ENCODE data around the gene CXCR5. TPM values are rescaled to one million over a fixed set of nuclear protein-coding genes. Genes with fewer than 3 reads are reported as not detected.

CXCR5 gene
- total and polyA plus RNA-seq, 10 of the 15 experiments (the other 5 are each of a cell fraction or from before 2014, with no cell fraction given): 0.03 to 0.63 (median 0.25) TPM

DNA sequence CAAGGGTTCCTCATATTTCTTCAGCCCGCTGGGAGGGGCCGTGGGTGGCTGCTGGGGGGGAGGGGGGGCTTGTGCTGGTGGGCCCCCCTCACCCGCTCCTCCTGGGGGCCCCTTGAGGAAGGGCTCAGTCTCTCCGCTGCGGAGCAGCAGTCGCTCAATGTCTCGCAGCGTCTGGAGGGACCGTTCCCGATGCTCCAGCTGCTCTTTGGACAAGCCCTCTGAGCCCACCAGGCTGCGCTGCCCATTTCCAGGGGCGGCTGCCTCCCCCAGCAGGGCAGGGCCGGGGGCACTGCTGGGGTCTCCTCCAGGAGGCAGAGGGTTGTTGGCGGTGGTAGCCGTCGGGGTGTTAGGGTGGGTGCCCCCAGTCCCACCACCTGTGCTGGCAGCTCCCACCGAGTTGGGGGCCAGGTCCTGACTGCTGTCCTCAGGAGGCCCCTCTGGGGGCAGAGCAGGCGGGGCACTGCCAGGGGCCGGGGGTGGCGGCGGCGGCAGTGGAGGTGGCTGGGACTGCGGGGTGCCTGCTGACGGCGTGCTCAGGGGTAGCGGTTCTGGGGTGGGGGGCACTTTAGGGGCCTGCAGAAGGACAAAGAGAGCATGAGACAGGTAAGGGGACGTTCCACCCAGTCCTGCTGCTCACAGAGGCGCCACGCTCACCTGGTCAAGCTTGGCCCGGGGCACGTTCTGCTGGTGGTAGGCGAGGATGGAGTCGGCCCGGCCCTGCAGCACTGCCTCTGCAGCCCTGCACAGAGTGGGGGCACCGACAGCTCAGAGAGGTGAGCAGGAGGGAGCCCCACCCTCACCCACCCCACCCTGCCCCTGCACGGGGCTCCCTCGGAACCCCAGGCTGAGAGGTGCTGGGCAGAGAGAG is 18.9 kb downstream of the CXCR5 start:
- FAIRE-seq (no peak), ATAC-seq (no peak), DNase-seq (ENCODE audit: low read depth, low spot score) (no peak)
- H3K4me2 ChIP-seq (ENCODE audit: control insufficient read depth, insufficient read depth): no peak overlapping the region
- ChIA-PET POLR2A (no interaction called here), CTCF (no interaction called here), RAD21 (ENCODE audit: unreplicated experiment) (no interaction called here), SMC1A (ENCODE audit: uncharacterized antibody, unreplicated experiment) (no interaction called here)
- no peaks in the 10 kb centered on the region for H3K27me3 ChIP-seq (replicated peaks in 1 of 2; ENCODE audit: control insufficient read depth in 2 of 2, insufficient read depth in 2 of 2, low read length in 1 of 2)
- H3K9ac ChIP-seq (ENCODE audit: control insufficient read depth, insufficient read depth, low read length): no peak overlapping the region
- H3K4me3 ChIP-seq: no peak overlapping the region
- H3K4me1 ChIP-seq (ENCODE audit: control insufficient read depth, insufficient read depth, low read length): peaks cover 1% of the 10 kb centered on the region; the same call in 1 of the 2 replicates
- in situ Hi-C loops (cut with MboI): no loop called here
- no peak overlapping the region for H3K27ac ChIP-seq (ENCODE audit: control insufficient read depth, insufficient read depth)
- H4K20me1 ChIP-seq (ENCODE audit: control insufficient read depth, insufficient read depth): no peaks in the 10 kb centered on the region
- H3K9me3 ChIP-seq (replicated peaks; ENCODE audit: control insufficient read depth, insufficient read depth, low read length): no peaks in the 10 kb centered on the region
- 95% methylated on average over 31 of the region's 37 CpGs for WGBS (ENCODE audit: insufficient coverage, insufficient replicate concordance, low lambda C conversion rate, missing lambda C conversion rate)
- no peaks in the 10 kb centered on the region for H3K79me2 ChIP-seq (ENCODE audit: control insufficient read depth, insufficient read depth, low read length)
- no TSS peak for BruUV-seq (replicated peaks)
- no peak overlapping the region for H2AFZ ChIP-seq (ENCODE audit: control insufficient read depth, low read depth, low read length)
- H3K36me3 ChIP-seq (ENCODE audit: control insufficient read depth in 2 of 2, insufficient read depth in 2 of 2, low read length in 1 of 2): peaks cover 6 to 8% of the 10 kb centered on the region in 2 experiments
- intact Hi-C loops (cut with micrococcal nuclease; ENCODE audit: unreplicated experiment): no loop called here
- TF ChIP-seq BACH1 (IDR thresholded peaks at IDR 0.05; ENCODE audit: borderline replicate concordance) (no peak), ZSCAN29 (IDR thresholded peaks at IDR 0.05) (no peak), TBL1XR1 (IDR thresholded peaks at IDR 0.05; ENCODE audit: low read depth, low read length) (no peak), JUND (IDR thresholded peaks at IDR 0.05; ENCODE audit: low read depth, low read length) (no peak), RELA (IDR thresholded peaks at IDR 0.05; ENCODE audit: borderline replicate concordance, partially characterized antibody) (no peak), EED (IDR thresholded peaks at IDR 0.05; ENCODE audit: low read depth) (no peak), SIN3A (IDR thresholded peaks at IDR 0.05; ENCODE audit: low read depth, low read length) (no peak), NFYA (IDR thresholded peaks at IDR 0.05; ENCODE audit: borderline replicate concordance, low read depth, low read length) (no peak), ZNF217 (IDR thresholded peaks at IDR 0.05) (no peak), RAD51 (IDR thresholded peaks at IDR 0.05) (no peak)
- TF ChIP-seq, protein P1, sequence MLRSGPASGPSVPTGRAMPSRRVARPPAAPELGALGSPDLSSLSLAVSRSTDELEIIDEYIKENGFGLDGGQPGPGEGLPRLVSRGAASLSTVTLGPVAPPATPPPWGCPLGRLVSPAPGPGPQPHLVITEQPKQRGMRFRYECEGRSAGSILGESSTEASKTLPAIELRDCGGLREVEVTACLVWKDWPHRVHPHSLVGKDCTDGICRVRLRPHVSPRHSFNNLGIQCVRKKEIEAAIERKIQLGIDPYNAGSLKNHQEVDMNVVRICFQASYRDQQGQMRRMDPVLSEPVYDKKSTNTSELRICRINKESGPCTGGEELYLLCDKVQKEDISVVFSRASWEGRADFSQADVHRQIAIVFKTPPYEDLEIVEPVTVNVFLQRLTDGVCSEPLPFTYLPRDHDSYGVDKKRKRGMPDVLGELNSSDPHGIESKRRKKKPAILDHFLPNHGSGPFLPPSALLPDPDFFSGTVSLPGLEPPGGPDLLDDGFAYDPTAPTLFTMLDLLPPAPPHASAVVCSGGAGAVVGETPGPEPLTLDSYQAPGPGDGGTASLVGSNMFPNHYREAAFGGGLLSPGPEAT (IDR thresholded peaks at IDR 0.05; ENCODE audit: low read depth): no peak
- TF ChIP-seq, protein P2, sequence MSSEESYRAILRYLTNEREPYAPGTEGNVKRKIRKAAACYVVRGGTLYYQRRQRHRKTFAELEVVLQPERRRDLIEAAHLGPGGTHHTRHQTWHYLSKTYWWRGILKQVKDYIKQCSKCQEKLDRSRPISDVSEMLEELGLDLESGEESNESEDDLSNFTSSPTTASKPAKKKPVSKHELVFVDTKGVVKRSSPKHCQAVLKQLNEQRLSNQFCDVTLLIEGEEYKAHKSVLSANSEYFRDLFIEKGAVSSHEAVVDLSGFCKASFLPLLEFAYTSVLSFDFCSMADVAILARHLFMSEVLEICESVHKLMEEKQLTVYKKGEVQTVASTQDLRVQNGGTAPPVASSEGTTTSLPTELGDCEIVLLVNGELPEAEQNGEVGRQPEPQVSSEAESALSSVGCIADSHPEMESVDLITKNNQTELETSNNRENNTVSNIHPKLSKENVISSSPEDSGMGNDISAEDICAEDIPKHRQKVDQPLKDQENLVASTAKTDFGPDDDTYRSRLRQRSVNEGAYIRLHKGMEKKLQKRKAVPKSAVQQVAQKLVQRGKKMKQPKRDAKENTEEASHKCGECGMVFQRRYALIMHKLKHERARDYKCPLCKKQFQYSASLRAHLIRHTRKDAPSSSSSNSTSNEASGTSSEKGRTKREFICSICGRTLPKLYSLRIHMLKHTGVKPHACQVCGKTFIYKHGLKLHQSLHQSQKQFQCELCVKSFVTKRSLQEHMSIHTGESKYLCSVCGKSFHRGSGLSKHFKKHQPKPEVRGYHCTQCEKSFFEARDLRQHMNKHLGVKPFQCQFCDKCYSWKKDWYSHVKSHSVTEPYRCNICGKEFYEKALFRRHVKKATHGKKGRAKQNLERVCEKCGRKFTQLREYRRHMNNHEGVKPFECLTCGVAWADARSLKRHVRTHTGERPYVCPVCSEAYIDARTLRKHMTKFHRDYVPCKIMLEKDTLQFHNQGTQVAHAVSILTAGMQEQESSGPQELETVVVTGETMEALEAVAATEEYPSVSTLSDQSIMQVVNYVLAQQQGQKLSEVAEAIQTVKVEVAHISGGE (CRISPR knock-in tag; IDR thresholded peaks at IDR 0.05): no peak
- TF ChIP-seq, protein P3, sequence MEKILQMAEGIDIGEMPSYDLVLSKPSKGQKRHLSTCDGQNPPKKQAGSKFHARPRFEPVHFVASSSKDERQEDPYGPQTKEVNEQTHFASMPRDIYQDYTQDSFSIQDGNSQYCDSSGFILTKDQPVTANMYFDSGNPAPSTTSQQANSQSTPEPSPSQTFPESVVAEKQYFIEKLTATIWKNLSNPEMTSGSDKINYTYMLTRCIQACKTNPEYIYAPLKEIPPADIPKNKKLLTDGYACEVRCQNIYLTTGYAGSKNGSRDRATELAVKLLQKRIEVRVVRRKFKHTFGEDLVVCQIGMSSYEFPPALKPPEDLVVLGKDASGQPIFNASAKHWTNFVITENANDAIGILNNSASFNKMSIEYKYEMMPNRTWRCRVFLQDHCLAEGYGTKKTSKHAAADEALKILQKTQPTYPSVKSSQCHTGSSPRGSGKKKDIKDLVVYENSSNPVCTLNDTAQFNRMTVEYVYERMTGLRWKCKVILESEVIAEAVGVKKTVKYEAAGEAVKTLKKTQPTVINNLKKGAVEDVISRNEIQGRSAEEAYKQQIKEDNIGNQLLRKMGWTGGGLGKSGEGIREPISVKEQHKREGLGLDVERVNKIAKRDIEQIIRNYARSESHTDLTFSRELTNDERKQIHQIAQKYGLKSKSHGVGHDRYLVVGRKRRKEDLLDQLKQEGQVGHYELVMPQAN (conservative IDR thresholded peaks at IDR 0.05): no peak
